Measurements from ENCODE around the gene BTF3.

DNA sequence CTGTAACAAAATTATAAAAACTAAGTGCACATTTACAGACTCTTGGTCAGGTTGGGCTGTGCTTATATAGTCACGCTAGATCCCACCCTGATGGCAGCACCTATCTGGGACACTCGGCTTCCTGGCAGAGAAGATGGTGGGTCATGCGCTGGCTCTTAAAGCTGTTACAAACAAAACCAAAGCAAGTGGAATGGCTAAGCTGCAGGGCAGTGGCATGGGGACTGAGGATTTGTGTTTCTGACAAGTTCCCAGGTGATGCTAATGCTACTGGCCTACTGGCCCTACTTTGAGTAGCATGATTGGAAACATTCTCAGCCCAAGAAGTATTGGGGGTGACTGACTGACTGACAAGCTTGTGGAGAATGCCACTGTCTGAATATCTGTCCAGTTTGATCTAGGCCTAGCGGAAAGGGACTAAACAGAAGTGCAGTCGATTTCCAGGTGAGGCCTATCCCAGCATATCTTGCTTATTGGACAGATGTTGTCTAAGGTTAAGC is 8.3 kb downstream of the BTF3 start:
- TF ChIP-seq, protein P1, sequence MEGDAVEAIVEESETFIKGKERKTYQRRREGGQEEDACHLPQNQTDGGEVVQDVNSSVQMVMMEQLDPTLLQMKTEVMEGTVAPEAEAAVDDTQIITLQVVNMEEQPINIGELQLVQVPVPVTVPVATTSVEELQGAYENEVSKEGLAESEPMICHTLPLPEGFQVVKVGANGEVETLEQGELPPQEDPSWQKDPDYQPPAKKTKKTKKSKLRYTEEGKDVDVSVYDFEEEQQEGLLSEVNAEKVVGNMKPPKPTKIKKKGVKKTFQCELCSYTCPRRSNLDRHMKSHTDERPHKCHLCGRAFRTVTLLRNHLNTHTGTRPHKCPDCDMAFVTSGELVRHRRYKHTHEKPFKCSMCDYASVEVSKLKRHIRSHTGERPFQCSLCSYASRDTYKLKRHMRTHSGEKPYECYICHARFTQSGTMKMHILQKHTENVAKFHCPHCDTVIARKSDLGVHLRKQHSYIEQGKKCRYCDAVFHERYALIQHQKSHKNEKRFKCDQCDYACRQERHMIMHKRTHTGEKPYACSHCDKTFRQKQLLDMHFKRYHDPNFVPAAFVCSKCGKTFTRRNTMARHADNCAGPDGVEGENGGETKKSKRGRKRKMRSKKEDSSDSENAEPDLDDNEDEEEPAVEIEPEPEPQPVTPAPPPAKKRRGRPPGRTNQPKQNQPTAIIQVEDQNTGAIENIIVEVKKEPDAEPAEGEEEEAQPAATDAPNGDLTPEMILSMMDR (IDR thresholded peaks at IDR 0.05) = no peak
- TF ChIP-seq POLR2A (IDR thresholded peaks at IDR 0.05) = no peak

Measured in esophagus squamous epithelium (tissue), 4 donors.